Liver (tissue), 9 donors: ENCODE data around the gene XRRA1. TPM values are rescaled to one million over a fixed set of nuclear protein-coding genes. Genes with fewer than 3 reads are reported as not detected.

Source experiments
- DNase-seq: peaks from one replicate; pipeline ENCODE4 v3.0.0-alpha.2; 2017; ENCODE audit warnings: low spot score
- H3K27ac ChIP-seq, 2 donors: one replicate each; pipeline ENCODE4 v1.7.0; 2013; ENCODE audit warnings: inconsistent platforms in 2 of 2, low read length in 2 of 2, control low read depth in 1 of 2, low read depth in 1 of 2, mild to moderate bottlenecking in 1 of 2
- H3K27me3 ChIP-seq, 4 donors: one replicate each; pipeline versions ENCODE4 v1.6.1 to v1.7.0; 2013; ENCODE audit warnings: low read length in 3 of 4, inconsistent platforms in 1 of 4, mild to moderate bottlenecking in 1 of 4, moderate library complexity in 1 of 4; ENCODE audit not compliant: control insufficient read depth in 4 of 4, insufficient read depth in 4 of 4
- H3K36me3 ChIP-seq, 4 donors: one replicate each; pipeline versions ENCODE4 v1.6.1 to v1.7.0; 2013; ENCODE audit warnings: low read length in 3 of 4, mild to moderate bottlenecking in 3 of 4, low read depth in 1 of 4, moderate library complexity in 1 of 4; ENCODE audit not compliant: control insufficient read depth in 4 of 4, insufficient read depth in 3 of 4
- H3K4me1 ChIP-seq, 4 donors: one replicate each; pipeline versions ENCODE4 v1.6.1 to v1.7.0; 2013; ENCODE audit warnings: low read length in 3 of 4, mild to moderate bottlenecking in 3 of 4, moderate library complexity in 1 of 4; ENCODE audit not compliant: control insufficient read depth in 4 of 4, insufficient read depth in 4 of 4
- H3K4me3 ChIP-seq, 3 donors: one replicate each; pipeline versions ENCODE4 v1.6.1 to v1.7.0; 2013; ENCODE audit warnings: low read length in 3 of 3, control low read depth in 1 of 3, low read depth in 1 of 3, mild to moderate bottlenecking in 1 of 3
- H3K9ac ChIP-seq, 2 donors: one replicate each; pipeline ENCODE4 v1.7.0; 2013; ENCODE audit warnings: low read length in 2 of 2, mild to moderate bottlenecking in 2 of 2, moderate library complexity in 2 of 2, control low read depth in 1 of 2, low read depth in 1 of 2
- H3K9me3 ChIP-seq, 4 donors: one replicate each; pipeline versions ENCODE4 v1.6.1 to v1.7.0; 2013; ENCODE audit warnings: low read length in 3 of 4; ENCODE audit not compliant: control insufficient read depth in 4 of 4
- FOXA2 ChIP-seq: IDR thresholded peaks from 2 replicates; pipeline ENCODE4 v1.6.1; 2016; ENCODE audit warnings: antibody characterized with exemption
- HNF4A ChIP-seq, 2 donors: conservative IDR thresholded peaks; 2 replicates each; pipeline ENCODE4 v1.6.1; 2016; ENCODE audit warnings: antibody characterized with exemption in 2 of 2, mild to moderate bottlenecking in 2 of 2
- JUND ChIP-seq, 2 donors: IDR thresholded peaks; 2 replicates each; pipeline ENCODE4 v1.6.1; 2016; ENCODE audit warnings: antibody characterized with exemption in 2 of 2
- NR2F2 ChIP-seq: IDR thresholded peaks from 2 replicates; pipeline ENCODE4 v1.6.1; 2016; ENCODE audit warnings: antibody characterized with exemption
- RAD21 ChIP-seq, 2 donors: IDR thresholded peaks; 2 replicates each; pipeline ENCODE4 v1.6.1; 2016; ENCODE audit warnings: antibody characterized with exemption in 2 of 2, mild to moderate bottlenecking in 2 of 2
- RXRA ChIP-seq, 2 donors: IDR thresholded peaks; 2 replicates each; pipeline ENCODE4 v1.6.1; 2017 to 2018; ENCODE audit warnings: antibody characterized with exemption in 2 of 2, mild to moderate bottlenecking in 1 of 2
- SP1 ChIP-seq: IDR thresholded peaks from 2 replicates; pipeline ENCODE4 v1.6.1; 2018; ENCODE audit warnings: antibody characterized with exemption, mild to moderate bottlenecking
- TAF1 ChIP-seq: conservative IDR thresholded peaks from 2 replicates; pipeline ENCODE4 v1.6.1; 2016; ENCODE audit warnings: antibody characterized with exemption, mild to moderate bottlenecking
- WGBS: extraction: QIAGEN DNeasy Blood & Tissue Kit; methylation state at CpG from one replicate; pipeline ENCODE4 v1.1.7; 2013; 5-methylcytosine and 5-hydroxymethylcytosine counted together
- polyA plus RNA-seq, 2 donors: library from polyadenylated mRNA; stranded (reverse) in 1 of 2; unstranded in 1 of 2; fragments of 200-250 nt in 1 of 2; fragments of >200 nt in 1 of 2; fragmentation: Nextera tagmentation in 1 of 2; extraction: Ambion mirVana in 1 of 2; gene quantifications; one replicate each; pipeline versions ENCODE4 v1.2.1 to v1.2.3, GENCODE V29; 2013 to 2015
- total RNA-seq, 2 donors: library from RNA; depleted of rRNA; stranded (reverse); fragments of >200 nt; gene quantifications; one replicate each; pipeline ENCODE4 v1.2.3, GENCODE V29; 2014
- TF ChIP-seq, protein P1 (sequence below): fragments of 150-350 bp; IDR thresholded peaks from 2 replicates; pipeline ENCODE4 v1.5.1; 2017; ENCODE audit warnings: improper control_type of control experiment, low read depth, low read length; ENCODE audit not compliant: missing input control
- TF ChIP-seq, protein P2 (sequence below): IDR thresholded peaks from 2 replicates; pipeline ENCODE4 v1.6.1; 2016; ENCODE audit warnings: antibody characterized with exemption
- TF ChIP-seq, protein P3 (sequence below): IDR thresholded peaks from 2 replicates; pipeline ENCODE4 v1.6.1; 2016; ENCODE audit warnings: antibody characterized with exemption
- donor health status: healthy.
- donor health status: healthy.
- donor health status: healthy.
- donor health status: healthy.
- donor health status: healthy.

Gene XRRA1
- total and polyA plus RNA-seq, 4 donors: 3.8 to 11.6 (median 5.6) TPM

DNA sequence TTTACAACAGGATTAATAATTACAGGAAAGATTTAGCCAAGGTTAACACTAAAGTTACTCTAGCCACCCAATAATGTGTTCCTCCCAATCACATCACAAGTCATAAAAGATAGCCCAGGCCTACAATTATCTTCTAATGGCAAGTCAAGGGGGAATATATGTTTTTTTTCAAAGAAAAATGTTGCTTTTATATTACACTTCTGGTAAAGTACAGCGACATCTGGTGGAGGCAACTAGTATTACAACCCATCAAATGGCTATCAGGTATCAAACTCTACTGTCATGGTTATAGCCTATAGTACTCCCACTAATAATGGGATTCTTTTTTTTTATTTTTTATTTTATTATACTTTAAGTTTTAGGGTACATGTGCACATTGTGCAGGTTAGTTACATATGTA, 71.8 kb downstream of the XRRA1 start:
- Histone ChIP-seq H3K4me1 (no peaks in the 10 kb centered on the region), H3K9me3 (peaks cover 6 to 22% (median 14%) of the 10 kb centered on the region in 4 donors), H3K27ac (no peak overlapping the region), H3K9ac (no peak overlapping the region), H3K36me3 (peaks cover 5 to 46% (median 27%) of the 10 kb centered on the region in 4 donors), H3K4me3 (no peak overlapping the region), H3K27me3 (no peaks in the 10 kb centered on the region)
- DNase-seq: no peak
- WGBS: 33% methylated on average over 1 of the region's 1 CpG
- TF ChIP-seq, protein P1, sequence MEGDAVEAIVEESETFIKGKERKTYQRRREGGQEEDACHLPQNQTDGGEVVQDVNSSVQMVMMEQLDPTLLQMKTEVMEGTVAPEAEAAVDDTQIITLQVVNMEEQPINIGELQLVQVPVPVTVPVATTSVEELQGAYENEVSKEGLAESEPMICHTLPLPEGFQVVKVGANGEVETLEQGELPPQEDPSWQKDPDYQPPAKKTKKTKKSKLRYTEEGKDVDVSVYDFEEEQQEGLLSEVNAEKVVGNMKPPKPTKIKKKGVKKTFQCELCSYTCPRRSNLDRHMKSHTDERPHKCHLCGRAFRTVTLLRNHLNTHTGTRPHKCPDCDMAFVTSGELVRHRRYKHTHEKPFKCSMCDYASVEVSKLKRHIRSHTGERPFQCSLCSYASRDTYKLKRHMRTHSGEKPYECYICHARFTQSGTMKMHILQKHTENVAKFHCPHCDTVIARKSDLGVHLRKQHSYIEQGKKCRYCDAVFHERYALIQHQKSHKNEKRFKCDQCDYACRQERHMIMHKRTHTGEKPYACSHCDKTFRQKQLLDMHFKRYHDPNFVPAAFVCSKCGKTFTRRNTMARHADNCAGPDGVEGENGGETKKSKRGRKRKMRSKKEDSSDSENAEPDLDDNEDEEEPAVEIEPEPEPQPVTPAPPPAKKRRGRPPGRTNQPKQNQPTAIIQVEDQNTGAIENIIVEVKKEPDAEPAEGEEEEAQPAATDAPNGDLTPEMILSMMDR: peak; percentile 27
- TF ChIP-seq FOXA2 (no peak), TAF1 (no peak), NR2F2 (no peak)
- TF ChIP-seq, protein P2, sequence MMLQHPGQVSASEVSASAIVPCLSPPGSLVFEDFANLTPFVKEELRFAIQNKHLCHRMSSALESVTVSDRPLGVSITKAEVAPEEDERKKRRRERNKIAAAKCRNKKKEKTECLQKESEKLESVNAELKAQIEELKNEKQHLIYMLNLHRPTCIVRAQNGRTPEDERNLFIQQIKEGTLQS: no peak

DNA sequence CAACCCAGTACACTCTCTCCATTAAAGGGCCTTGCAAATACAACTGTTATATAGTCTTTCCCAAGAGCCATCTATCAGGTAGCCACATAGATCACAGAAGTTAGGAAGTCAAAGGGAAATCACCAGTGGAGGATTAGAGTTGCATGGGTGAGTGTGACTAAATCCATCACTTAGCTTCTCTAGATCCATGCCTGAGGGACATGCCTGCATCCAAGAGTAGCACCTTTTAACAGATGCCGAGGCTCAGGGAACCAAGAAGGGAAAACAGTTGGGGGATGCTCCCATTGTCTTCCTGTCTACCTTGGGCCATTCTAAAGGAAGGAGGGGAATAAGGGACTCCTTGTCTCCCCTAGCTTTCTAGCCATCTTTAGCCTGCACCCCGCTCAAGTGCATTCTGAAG, 77.9 kb downstream of the XRRA1 start:
- WGBS: 98% methylated on average over 2 of the region's 2 CpGs
- H3K9ac ChIP-seq: no peak overlapping the region
- no peaks in the 10 kb centered on the region for H3K4me1 ChIP-seq

DNA sequence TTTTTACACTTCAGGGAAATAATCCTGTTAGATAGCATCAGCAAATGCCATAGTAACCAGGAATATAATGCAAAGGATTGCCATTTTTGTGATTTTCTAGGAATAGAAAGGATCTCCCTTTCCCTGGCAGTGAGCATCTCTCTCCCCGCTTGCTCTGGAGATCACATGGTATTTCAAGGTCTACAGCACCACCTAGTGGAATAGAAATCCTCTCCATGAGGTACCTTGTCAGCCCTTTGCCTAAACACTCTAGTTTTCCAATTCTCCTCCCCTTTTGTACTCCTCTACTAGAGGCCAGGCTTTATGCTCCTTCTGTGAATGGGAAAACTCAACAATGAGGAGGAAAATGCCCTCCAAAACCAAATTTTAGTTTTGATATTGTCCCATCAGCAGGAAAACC, 78.4 kb downstream of the XRRA1 start:
- peaks cover 6 to 53% (median 48%) of the 10 kb centered on the region in 4 donors for H3K36me3 ChIP-seq
- WGBS: 94% methylated on average over 1 of the region's 1 CpG
- no peak for DNase-seq
- H3K4me3 ChIP-seq: peak overlapping the region in 2 of 3 donors; percentile 6 to 49
- no peak overlapping the region for H3K9ac ChIP-seq
- H3K27me3 ChIP-seq: no peaks in the 10 kb centered on the region
- H3K9me3 ChIP-seq: peaks cover 36 to 69% (median 53%) of the 10 kb centered on the region in 4 donors
- H3K4me1 ChIP-seq: no peaks in the 10 kb centered on the region
- TF ChIP-seq, protein P3, sequence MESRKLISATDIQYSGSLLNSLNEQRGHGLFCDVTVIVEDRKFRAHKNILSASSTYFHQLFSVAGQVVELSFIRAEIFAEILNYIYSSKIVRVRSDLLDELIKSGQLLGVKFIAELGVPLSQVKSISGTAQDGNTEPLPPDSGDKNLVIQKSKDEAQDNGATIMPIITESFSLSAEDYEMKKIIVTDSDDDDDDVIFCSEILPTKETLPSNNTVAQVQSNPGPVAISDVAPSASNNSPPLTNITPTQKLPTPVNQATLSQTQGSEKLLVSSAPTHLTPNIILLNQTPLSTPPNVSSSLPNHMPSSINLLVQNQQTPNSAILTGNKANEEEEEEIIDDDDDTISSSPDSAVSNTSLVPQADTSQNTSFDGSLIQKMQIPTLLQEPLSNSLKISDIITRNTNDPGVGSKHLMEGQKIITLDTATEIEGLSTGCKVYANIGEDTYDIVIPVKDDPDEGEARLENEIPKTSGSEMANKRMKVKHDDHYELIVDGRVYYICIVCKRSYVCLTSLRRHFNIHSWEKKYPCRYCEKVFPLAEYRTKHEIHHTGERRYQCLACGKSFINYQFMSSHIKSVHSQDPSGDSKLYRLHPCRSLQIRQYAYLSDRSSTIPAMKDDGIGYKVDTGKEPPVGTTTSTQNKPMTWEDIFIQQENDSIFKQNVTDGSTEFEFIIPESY: no peak
- TF ChIP-seq RAD21 (IDR thresholded peaks at IDR 0.05): peak; percentile 5 to 28
- no peak for TF ChIP-seq RXRA (IDR thresholded peaks at IDR 0.05)
- no peak for TF ChIP-seq JUND (IDR thresholded peaks at IDR 0.05)
- TF ChIP-seq NR2F2: no peak
- no peak for TF ChIP-seq HNF4A (conservative IDR thresholded peaks at IDR 0.05)
- no peak overlapping the region for H3K27ac ChIP-seq

More for the DNA sequence above, 77.9 kb downstream of the XRRA1 start:
- peaks cover 32 to 65% (median 55%) of the 10 kb centered on the region in 4 donors for H3K9me3 ChIP-seq
- DNase-seq: no peak
- peaks cover 5 to 58% (median 48%) of the 10 kb centered on the region in 4 donors for H3K36me3 ChIP-seq
- no peaks in the 10 kb centered on the region for H3K27me3 ChIP-seq
- no peak for TF ChIP-seq SP1
- TF ChIP-seq NR2F2: no peak
- no peak for TF ChIP-seq HNF4A (conservative IDR thresholded peaks at IDR 0.05)
- TF ChIP-seq, protein P2: no peak
- peak overlapping the region in 2 of 3 donors; percentile 33 to 45 for H3K4me3 ChIP-seq
- H3K27ac ChIP-seq: no peak overlapping the region
